HG03135 (cell line): ENCODE measurements around the gene RCHY1.
"Not testable (repeated sequence)": the region's sequence is repeated elsewhere in the genome, so short reads cannot be mapped to it uniquely, and the experiment has no call there.

Experiments
- ATAC-seq: cut with Tn5 transposase; IDR thresholded peaks from one replicate; pipeline ENCODE4 v1.9.1; 2021; ENCODE audit warnings: mild to moderate bottlenecking, moderate library complexity; ENCODE audit not compliant: unreplicated experiment

The RCHY1 gene

DNA sequence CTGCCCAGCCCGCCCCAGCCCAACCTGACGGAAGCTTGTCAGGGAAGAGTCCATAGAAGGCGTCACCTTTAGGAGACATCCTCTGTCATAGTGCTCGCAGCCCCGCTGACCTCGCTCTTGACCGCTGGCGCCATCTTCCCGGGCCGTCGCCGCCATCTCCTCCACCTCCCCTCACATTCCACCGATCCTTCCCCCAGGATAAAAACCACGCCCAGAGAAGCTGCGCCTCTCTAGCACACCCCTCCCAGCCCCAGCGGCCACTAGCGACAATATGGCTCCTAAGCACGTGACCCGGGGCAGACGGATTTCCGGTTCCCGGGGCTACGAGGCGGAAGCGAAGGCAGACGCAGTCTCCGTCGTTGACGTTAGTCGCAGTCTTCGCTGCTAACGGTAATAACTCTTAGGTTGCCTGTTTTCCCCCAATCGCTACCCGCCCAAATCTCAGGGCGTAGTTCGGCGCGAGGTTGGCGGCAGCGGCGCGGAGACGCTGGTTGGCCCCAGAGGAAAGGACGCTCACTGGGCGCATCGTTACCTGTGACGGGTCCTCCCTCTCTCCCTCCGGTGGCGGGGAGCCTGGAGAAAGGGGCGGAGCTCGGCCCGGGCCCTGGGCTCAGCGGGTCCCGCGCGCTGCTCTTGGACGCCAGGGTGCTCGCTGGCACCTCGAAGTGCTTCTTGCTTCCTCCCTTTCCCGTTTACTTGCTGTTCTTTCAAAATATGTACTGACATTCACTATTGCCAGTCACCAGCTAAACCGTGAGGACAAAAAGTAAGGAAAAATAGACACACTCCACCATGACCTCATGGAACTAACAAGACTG lies at the start of gene RCHY1, which contains the start of gene THAP6:
RCHY1 (minus strand) TSS at position 273 of the 818 bp plus-strand sequence; CDS start at position 156, 117 bp downstream.
THAP6 (plus strand) TSS at position 343 of the 818 bp plus-strand sequence. CDS start 980 bp downstream, outside the sequence.
- peak; percentile 93 for ATAC-seq

GRCh38 chr4:75561789-75562188 lies 47.6 kb upstream of the RCHY1 start:
- no peak for ATAC-seq

DNA sequence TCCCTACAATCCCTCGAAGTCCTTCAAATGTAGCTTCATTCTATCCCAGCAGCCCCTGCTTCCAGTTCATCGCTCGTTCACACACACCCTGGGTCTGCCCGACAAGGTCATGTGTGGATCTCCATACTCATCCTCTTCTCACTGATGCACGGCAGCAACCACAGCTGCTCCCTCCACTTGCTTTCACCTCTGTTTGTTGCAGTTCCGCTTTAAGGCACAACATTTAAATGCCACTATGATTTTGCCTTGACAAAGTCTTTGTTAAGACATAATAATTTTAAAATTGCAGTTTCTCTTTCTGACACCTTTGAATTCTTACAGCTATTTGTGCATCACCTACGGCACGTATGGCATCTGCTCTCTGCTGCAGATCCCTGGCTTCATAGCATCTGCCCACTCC lies 43.5 kb upstream of the RCHY1 start:
- ATAC-seq, result no peak

DNA sequence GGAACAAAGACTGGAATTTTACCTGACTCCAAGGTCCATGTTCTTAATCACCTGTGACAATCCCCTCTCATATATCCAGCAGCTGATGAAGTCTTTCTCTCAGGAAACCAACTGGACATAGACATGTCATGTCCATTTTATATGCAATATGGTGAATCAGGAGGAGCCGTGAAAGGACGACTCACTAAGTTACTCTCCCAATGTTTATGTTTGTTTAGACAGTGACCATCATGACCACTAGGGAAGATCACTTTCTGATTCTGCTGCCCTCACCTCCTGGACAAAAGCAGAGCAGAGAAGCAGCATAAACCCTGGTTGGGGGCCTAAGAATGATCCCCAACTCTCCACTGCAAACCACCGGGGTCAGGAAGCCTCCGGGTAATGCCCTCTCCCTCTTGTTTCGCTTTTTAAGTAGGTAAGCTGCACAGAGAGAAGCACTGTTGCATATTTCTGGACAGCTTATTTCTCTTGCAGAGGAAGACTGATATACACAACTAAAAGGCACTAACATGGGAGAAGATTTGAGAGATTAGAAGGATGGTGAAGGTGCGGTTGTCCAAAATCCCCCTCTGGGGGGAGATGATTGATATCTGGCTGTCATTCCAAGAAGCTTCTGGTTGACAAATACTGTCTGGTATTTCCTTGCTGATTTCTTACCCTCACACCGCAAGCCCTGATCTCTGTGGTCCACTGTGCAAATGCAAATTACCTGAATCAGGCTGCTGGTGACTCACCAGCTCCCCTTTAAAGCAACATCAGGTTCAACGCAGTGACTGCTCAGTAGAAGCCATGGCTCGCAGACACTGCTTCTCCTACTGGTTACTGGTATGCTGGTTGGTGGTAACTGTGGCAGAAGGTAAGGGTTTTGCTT lies 41.3 kb upstream of the RCHY1 start, which contains the start of gene ODAPH:
ODAPH (plus strand) TSS at position 773 of the 871 bp plus-strand sequence; CDS start at position 790, 17 bp downstream.
- ATAC-seq, result peak; percentile 80

DNA sequence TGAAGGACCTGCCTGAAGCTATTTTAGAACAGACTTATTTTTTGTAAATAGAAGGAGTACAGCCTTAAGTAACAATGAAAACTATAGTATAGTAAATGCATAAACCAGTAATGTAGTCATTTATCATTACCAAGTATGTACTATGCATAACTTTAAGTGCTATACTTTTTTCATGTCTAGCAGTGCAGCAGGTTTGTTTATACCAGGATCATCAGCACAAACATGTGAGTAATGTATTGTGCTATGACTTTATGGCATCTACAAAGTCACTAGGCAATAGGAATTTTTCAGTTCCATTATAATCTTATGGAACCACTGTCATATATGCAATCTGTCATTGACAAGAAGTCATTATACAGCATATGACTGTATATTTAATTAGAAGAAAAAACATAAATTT lies 38.2 kb upstream of the RCHY1 start:
- ATAC-seq, result no peak

- no peak for ATAC-seq
Measured at GRCh38 chr4:75549019-75549418, 34.8 kb upstream of the RCHY1 start.

- no peak for ATAC-seq
Measured at GRCh38 chr4:75547647-75548387, 33.6 kb upstream of the RCHY1 start.

- ATAC-seq, result no peak
Measured at GRCh38 chr4:75545526-75545925, 31.3 kb upstream of the RCHY1 start.

DNA sequence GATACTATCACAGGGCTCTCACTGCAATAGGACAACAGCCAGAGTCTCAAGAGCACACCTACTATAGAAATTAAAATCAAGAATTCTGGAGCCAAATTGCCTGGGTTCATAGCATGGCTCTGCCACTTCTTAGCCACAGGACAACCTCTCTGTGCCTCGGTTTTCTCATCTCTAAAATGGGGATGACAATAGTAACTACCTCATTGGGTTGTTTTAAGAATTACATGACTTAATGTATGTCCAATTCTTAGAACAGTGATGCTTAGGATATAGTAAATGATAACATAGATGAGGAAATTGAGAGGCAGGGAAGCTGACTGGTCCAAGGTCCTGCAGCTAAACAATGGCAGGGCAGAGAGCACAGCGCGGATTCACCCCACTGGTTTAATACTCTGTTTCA lies 30.7 kb upstream of the RCHY1 start:
- ATAC-seq, result no peak

- ATAC-seq, result not testable (repeated sequence)
Measured at GRCh38 chr4:75544220-75544619, 30.0 kb upstream of the RCHY1 start.

DNA sequence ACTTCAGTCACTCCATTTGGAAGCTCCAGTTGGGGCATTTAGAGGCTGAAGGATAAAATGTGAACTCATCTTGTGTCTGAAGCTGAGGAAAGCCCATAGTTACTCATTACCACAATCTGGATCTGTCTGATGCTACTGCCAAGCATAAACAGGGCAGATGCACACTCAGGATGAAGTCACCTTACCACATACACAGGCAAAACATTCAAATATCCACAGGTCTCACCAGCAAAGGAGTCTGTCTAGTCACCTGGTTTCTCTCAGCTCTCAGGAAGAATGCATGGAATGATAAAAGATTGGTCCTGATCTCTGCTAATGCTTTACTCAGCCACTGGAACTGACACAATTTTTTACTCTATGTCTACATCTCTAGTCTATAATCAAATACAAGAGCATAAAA lies 28.6 kb upstream of the RCHY1 start:
- ATAC-seq, result no peak

DNA sequence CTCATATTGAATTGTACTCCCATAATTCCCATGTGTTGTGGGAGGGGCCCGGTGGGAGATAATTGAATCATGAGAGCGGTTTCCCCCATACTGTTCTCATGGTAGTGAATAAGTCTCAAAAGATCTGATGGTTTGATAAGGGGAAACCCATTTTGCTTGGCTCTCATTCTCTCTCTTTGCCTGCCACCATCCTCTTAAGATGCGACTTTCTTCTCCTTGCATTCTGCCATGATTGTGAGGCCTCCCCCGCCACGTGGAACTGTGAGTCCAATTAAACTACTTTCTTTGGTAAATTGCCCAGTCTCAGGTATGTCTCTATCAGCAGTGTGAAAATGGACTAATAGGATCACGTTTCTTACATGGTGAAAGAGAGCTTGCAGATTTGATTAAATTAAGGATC lies 23.1 kb upstream of the RCHY1 start:
- ATAC-seq, result not testable (repeated sequence)

DNA sequence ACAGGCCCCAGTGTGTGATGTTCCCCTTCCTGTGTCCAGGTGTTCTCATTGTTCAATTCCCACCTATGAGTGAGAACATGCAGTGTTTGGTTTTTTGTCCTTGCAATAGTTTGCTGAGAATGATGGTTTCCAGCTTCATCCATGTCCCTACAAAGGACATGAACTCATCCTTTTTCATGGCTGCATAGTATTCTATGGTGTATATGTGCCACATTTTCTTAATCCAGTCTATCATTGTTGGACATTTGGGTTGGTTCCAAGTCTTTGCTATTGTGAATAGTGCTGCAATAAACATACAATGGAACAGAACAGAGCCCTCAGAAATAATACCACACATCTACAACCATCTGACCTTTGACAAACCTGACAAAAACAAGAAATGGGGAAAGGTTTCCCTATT lies 19.7 kb upstream of the RCHY1 start:
- ATAC-seq, result not testable (repeated sequence)

DNA sequence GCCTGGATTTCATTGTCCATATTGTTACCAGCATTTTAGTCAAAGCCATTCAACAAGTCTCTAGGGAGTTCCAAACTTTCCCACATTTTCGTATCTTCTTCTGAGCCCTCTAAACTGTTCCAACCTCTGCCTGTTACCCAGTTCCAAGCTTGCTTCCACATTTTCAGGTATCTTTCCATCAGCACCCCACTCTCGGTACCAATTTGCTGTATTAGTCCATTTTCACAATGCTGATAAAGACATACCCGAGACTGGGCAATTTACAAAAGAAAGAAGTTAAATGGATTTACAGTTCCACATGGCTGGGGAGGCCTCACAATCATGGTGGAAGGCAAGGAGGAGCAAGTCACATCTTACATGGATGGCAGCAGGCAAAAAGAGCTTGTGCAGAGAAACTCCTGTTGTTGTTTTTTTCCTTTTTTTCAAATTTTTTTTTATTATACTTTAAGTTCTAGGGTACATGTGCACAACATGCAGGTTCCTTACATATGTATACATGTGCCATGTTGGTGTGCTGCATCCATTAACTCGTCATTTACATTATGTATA lies 19.2 kb upstream of the RCHY1 start:
- ATAC-seq, result not testable (repeated sequence)

GRCh38 chr4:75531536-75532143 lies 17.4 kb upstream of the RCHY1 start:
- not testable (repeated sequence) for ATAC-seq

DNA sequence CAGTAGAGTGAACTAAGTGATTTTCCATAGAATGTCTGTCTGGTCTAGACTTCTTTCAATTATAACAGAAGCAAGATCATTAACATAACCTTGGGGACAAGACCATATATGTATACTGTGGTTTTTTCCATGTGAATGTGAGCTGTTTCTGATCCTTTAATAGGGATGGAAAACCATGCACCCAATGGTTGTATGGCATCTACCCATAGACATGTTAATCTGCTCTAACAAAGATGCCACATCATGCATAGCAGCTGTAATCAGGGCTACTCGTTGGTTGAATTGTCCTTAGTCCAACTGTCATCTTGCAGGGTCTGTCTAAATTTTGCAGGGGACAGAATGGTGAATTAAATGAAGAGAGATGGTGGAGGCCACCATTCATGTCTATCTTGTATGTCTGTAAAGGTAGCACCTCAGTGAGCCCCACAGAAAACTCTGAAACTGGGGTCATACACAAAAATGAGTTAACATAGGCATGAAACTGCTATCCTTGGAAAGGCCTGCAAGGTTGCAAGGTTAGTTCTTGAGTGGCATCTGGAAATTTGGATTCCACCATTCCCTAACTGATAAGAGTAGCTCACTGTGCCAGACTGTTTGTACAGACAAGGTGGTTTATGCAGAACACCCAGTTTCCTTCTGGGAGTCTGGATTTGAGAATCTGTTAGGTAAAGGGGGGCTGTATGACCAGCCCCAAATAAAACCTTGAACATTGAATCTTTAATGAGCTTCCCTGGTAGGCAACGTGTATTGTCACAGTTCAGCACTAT lies 16.5 kb upstream of the RCHY1 start:
- ATAC-seq, result no peak

GRCh38 chr4:75527482-75527881 lies 13.3 kb upstream of the RCHY1 start:
- ATAC-seq, result no peak

- ATAC-seq, result no peak
Measured at GRCh38 chr4:75525910-75526309, 11.7 kb upstream of the RCHY1 start.

GRCh38 chr4:75525086-75525485 lies 10.9 kb upstream of the RCHY1 start:
- no peak for ATAC-seq
